ENCODE results near the gene PSG6. TPM values are rescaled to one million over a fixed set of nuclear protein-coding genes. Genes with fewer than 3 reads are reported as not detected.
A peak's percentile ranks its signal among the peaks of the same experiment; 100 is the strongest.
"Not testable (repeated sequence)": the region's sequence is repeated elsewhere in the genome, so short reads cannot be mapped to it uniquely, and the experiment has no call there.

The PSG6 gene
- total and polyA plus RNA-seq, 2 experiments from 2014 or later: not detected

- not testable (repeated sequence) for DNase-seq (ENCODE audit: low read depth in 1 of 2, low spot score in 1 of 2); H3K27me3 ChIP-seq; H3K27ac ChIP-seq; H3K4me1 ChIP-seq (ENCODE audit: low read depth); H3K9me3 ChIP-seq (ENCODE audit: low read depth); H3K36me3 ChIP-seq; H3K4me3 ChIP-seq
Observed at GRCh38 chr19:42887876-42888445, 29.7 kb downstream of the PSG6 start.

GRCh38 chr19:42882730-42883129 lies 35.0 kb downstream of the PSG6 start:
- H3K9me3 ChIP-seq (ENCODE audit: low read depth); H3K4me1 ChIP-seq (ENCODE audit: low read depth); H3K27ac ChIP-seq; DNase-seq (ENCODE audit: low read depth in 1 of 2, low spot score in 1 of 2); H3K4me3 ChIP-seq; H3K36me3 ChIP-seq; H3K27me3 ChIP-seq: not testable (repeated sequence)

- not testable (repeated sequence) for H3K4me3 ChIP-seq; DNase-seq (ENCODE audit: low read depth in 1 of 2, low spot score in 1 of 2); H3K36me3 ChIP-seq; H3K4me1 ChIP-seq (ENCODE audit: low read depth); H3K27me3 ChIP-seq; H3K27ac ChIP-seq; H3K9me3 ChIP-seq (ENCODE audit: low read depth)
Observed at GRCh38 chr19:42882010-42882409, 35.7 kb downstream of the PSG6 start.

DNA sequence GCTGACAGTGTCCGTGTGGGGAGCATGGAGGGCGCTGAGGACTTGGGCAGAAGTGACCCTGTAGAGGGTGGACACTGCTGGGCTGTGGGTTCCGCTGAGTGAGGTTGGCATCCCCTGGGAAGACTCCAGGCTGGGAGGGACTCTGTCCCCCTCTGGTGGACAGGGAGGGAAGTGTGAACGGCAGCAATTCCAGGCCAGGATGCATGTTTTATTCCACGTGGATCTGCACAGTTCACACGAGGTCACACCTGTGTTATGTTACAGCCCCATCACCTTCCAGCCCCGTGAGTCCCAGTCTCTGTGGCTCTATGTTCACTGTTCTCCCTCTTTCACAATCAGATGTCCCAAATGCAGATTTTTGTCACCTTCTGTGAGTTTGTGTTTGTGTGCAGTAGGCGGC lies 36.4 kb downstream of the PSG6 start:
- TF ChIP-seq, protein P1, sequence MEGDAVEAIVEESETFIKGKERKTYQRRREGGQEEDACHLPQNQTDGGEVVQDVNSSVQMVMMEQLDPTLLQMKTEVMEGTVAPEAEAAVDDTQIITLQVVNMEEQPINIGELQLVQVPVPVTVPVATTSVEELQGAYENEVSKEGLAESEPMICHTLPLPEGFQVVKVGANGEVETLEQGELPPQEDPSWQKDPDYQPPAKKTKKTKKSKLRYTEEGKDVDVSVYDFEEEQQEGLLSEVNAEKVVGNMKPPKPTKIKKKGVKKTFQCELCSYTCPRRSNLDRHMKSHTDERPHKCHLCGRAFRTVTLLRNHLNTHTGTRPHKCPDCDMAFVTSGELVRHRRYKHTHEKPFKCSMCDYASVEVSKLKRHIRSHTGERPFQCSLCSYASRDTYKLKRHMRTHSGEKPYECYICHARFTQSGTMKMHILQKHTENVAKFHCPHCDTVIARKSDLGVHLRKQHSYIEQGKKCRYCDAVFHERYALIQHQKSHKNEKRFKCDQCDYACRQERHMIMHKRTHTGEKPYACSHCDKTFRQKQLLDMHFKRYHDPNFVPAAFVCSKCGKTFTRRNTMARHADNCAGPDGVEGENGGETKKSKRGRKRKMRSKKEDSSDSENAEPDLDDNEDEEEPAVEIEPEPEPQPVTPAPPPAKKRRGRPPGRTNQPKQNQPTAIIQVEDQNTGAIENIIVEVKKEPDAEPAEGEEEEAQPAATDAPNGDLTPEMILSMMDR (IDR thresholded peaks at IDR 0.05; ENCODE audit: low read depth, low read length): peak; percentile 14
- not testable (repeated sequence) for H3K9me3 ChIP-seq (ENCODE audit: low read depth); H3K4me3 ChIP-seq

GRCh38 chr19:42880621-42881020 lies 37.1 kb downstream of the PSG6 start:
- not testable (repeated sequence) for H3K27me3 ChIP-seq; H3K36me3 ChIP-seq; H3K4me1 ChIP-seq (ENCODE audit: low read depth); H3K9me3 ChIP-seq (ENCODE audit: low read depth); H3K4me3 ChIP-seq; DNase-seq (ENCODE audit: low read depth in 1 of 2, low spot score in 1 of 2); H3K27ac ChIP-seq

More for the DNA sequence above, 36.4 kb downstream of the PSG6 start:
- not testable (repeated sequence) for H3K36me3 ChIP-seq; H3K27me3 ChIP-seq; H3K27ac ChIP-seq; H3K4me1 ChIP-seq (ENCODE audit: low read depth); DNase-seq (ENCODE audit: low read depth in 1 of 2, low spot score in 1 of 2)

DNA sequence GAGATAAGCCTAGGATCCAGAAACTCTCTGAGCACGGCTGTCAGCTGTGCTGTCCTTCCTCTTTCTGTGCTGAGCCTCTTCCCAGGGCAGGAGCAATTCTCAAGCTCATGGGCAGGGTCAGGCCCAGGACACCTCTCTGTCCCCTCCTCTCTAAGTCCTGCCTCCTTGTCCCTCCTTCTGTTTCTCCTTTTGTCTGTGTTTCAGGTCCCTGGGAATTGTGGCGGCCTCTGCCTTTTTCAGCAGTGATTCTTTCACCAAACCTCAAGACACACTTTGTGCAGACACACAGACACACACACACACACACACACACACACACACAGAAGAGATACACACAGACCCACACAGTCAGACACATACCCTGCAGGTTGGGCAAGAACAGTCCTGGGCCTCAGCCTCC lies 38.1 kb downstream of the PSG6 start, which contains the start of gene PSG1:
Gene PSG1 (minus strand): TSS at position 101 of the 400 bp plus-strand sequence. CDS start 132 bp downstream, outside the sequence.
- Histone ChIP-seq H3K9me3 (ENCODE audit: low read depth) (no peaks in the 10 kb centered on the region), H3K4me1 (ENCODE audit: low read depth) (no peaks in the 10 kb centered on the region), H3K4me3 (no peak within 1 kb of the TSS), H3K27ac (no peak within 1 kb of the TSS), H3K27me3 (no peaks in the 10 kb centered on the region), H3K36me3 (no peaks in the 10 kb centered on the region)
- DNase-seq (ENCODE audit: low read depth in 1 of 2, low spot score in 1 of 2): no peak
- TF ChIP-seq, protein P1 (IDR thresholded peaks at IDR 0.05; ENCODE audit: low read depth, low read length): no peak

DNA sequence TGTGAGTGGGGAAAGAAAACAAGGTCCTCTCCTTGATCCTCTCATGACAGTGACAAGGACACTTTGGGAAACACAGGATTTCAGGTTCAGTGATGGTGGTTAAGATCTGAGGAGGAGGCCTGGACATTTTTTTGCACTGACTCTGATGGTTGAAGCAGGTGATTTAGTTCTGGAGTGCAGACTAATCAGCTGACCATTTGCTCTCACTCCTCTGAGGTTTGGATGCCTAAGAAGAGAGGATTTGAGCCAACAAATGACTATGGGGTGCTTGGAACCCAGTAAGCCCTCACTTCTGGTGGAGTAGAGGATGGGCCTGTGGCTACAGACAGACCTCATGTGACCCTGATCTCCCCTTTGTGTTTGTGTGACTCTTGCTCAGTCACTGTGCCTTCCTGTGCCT lies 41.1 kb downstream of the PSG6 start:
- H3K4me1 ChIP-seq (ENCODE audit: low read depth); DNase-seq (ENCODE audit: low read depth in 1 of 2, low spot score in 1 of 2); H3K36me3 ChIP-seq; H3K27ac ChIP-seq; H3K9me3 ChIP-seq (ENCODE audit: low read depth); H3K27me3 ChIP-seq; H3K4me3 ChIP-seq: not testable (repeated sequence)

GRCh38 chr19:42875881-42876280 lies 41.8 kb downstream of the PSG6 start:
- not testable (repeated sequence) for H3K27ac ChIP-seq; H3K9me3 ChIP-seq (ENCODE audit: low read depth); H3K27me3 ChIP-seq; DNase-seq (ENCODE audit: low read depth in 1 of 2, low spot score in 1 of 2); H3K4me1 ChIP-seq (ENCODE audit: low read depth); H3K4me3 ChIP-seq; H3K36me3 ChIP-seq

DNA sequence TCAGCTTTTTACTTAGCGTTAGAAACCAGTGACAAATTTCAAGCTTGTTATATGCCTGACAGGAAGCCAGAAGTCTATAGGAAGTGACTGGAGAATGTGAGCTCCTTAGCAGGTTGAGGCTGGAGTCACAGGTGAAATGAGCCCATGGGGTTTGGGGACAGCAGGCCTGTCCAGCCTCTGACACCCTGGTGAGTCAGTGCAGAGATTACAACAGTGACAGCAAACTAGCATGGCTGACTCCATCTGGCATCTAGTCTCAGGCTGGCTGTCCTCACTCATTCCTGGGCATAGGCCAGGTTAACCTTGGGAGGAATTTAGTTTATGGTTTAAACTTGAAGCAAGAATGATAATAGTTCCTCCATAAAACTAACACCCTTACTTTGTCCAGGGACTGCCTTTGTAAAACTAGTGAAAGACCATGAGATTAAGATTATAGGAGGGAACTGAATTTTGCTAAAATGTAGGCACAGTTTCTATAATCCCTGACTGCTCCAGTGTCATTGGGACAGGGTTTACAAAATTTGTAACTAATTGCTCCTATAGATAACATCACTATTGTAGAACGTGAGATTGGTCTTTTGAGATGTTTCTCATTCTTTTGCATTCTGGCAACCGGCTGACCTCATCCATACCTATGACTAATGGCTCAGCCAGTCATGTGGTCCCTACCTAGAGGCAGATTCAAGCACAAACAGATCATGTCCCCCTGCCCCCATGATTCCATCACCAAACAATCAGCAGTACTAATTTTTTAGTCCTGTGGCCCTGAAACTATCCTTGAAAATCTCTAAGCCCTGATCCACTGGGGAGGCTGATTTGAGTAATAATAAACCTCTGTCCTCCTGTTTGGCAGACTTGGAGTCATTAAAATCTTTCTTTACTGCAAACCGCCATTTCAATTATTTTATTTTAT lies 42.5 kb downstream of the PSG6 start:
- not testable (repeated sequence) for H3K27ac ChIP-seq

DNA sequence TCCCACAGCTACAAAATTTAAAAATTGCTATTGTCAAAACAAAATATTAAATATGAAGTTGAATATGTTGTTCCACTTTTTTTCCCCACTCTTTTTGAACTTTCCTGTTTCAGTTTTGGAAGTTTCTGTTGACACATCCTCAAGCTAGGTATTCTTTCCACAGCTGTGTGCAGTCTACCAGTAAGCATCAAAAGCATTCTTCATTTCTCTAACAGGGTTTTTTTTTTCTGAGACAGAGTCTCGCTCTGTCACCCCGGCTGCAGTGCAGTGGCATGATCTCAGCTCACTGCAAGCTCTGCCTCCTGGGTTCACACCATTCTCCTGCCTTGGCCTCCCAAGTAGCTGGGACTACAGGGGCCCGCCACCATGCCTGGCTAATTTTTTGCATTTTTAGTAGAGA lies 43.6 kb downstream of the PSG6 start:
- H3K4me1 ChIP-seq (ENCODE audit: low read depth); DNase-seq (ENCODE audit: low read depth in 1 of 2, low spot score in 1 of 2); H3K36me3 ChIP-seq; H3K27me3 ChIP-seq; H3K4me3 ChIP-seq; H3K27ac ChIP-seq; H3K9me3 ChIP-seq (ENCODE audit: low read depth): not testable (repeated sequence)

More for the DNA sequence above, 42.5 kb downstream of the PSG6 start:
- not testable (repeated sequence) for H3K9me3 ChIP-seq (ENCODE audit: low read depth); H3K4me1 ChIP-seq (ENCODE audit: low read depth); DNase-seq (ENCODE audit: low read depth in 1 of 2, low spot score in 1 of 2); H3K4me3 ChIP-seq; H3K27me3 ChIP-seq; H3K36me3 ChIP-seq

Data from cardiac muscle cell (in vitro differentiated cells and primary cell).